ENCODE data around the gene SNX30. TPM values are rescaled to one million over a fixed set of nuclear protein-coding genes. Genes with fewer than 3 reads are reported as not detected.

The SNX30 gene
- total RNA-seq, 4 donors from 2014 or later: 7.1 to 10.5 (median 8.9) TPM

DNA sequence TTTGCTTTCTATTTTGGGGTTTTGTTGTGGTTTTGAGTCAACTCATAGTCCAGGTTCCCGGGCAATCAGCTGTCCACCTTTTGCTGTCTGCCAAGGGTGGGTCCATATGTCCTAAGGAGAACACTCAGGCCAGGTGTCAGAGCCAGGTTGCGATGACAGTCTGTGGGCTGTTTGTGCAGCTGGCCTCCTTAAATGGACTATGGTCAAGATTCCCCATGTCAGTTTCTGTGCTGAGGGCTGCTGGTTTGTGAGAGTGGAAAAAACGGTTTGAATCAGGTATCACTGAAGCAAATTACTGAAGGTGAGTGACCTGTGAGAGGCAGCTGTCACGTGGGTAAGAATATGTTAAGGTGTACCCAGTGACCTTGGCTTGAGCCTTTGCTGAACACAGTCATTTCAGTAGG is 33.0 kb downstream of the SNX30 start:
- H3K27me3 ChIP-seq: no peaks in the 10 kb centered on the region
- intact Hi-C loops (cut with DNase I): no loop called here
- H3K9me3 ChIP-seq: no peaks in the 10 kb centered on the region
- no peak overlapping the region for H3K27ac ChIP-seq (replicated peaks in 1 of 4)
- peaks cover 12 to 36% (median 18%) of the 10 kb centered on the region in 4 donors for H3K4me1 ChIP-seq
- 74% methylated on average over 4 of the region's 4 CpGs for WGBS
- H3K4me3 ChIP-seq: no peak overlapping the region
- no peak for DNase-seq (ENCODE audit: extremely low spot score)
- TF ChIP-seq, protein P1, sequence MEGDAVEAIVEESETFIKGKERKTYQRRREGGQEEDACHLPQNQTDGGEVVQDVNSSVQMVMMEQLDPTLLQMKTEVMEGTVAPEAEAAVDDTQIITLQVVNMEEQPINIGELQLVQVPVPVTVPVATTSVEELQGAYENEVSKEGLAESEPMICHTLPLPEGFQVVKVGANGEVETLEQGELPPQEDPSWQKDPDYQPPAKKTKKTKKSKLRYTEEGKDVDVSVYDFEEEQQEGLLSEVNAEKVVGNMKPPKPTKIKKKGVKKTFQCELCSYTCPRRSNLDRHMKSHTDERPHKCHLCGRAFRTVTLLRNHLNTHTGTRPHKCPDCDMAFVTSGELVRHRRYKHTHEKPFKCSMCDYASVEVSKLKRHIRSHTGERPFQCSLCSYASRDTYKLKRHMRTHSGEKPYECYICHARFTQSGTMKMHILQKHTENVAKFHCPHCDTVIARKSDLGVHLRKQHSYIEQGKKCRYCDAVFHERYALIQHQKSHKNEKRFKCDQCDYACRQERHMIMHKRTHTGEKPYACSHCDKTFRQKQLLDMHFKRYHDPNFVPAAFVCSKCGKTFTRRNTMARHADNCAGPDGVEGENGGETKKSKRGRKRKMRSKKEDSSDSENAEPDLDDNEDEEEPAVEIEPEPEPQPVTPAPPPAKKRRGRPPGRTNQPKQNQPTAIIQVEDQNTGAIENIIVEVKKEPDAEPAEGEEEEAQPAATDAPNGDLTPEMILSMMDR (IDR thresholded peaks at IDR 0.05): no peak
- no peak for TF ChIP-seq EP300 (IDR thresholded peaks at IDR 0.05)
- no peak for TF ChIP-seq POLR2A (IDR thresholded peaks at IDR 0.05; ENCODE audit: low read depth)
- TF ChIP-seq POLR2AphosphoS5 (IDR thresholded peaks at IDR 0.05): no peak
- H3K36me3 ChIP-seq: no peaks in the 10 kb centered on the region

DNA sequence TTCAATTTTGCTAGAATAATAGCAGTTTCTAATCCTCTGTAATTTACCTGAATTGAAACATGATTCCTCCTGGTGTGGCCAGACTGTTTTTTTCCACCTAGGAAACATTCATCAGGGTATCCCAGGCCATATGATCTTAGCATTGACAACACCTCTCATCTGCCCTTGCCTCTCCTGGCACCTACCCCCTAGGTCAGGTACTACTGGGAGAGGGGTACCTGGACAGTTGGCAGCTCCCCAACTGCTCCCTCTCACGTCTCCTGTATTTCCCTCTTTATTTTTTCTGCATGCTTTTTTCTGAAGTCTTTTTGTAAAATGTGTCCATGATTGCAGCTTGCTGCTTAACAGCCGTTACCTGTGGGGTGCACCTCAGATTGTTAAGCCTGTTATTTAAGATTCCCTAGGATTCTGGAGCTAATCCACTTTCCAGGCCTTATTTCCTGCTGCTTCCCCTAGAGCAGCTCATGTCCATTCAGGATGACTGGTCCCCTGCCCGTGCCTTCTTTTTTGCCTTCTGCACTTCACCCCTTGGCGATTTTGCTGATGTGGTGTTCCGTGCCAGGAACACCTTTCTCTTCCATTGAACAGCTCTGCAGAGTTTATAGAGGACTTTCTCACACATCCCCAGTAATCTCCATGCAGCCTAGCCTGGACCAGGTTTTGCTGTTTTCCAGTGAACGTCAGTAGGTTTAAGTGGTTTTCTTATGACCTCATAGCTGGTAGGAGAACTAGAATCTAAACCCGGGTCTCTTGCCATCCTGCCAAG is 33.6 kb downstream of the SNX30 start:
- H3K36me3 ChIP-seq: no peaks in the 10 kb centered on the region
- TF ChIP-seq, protein P1 (IDR thresholded peaks at IDR 0.05): no peak
- TF ChIP-seq EP300 (IDR thresholded peaks at IDR 0.05) (no peak), POLR2AphosphoS5 (IDR thresholded peaks at IDR 0.05) (no peak), POLR2A (IDR thresholded peaks at IDR 0.05; ENCODE audit: low read depth) (no peak)
- H3K4me1 ChIP-seq: peaks cover 12 to 43% (median 24%) of the 10 kb centered on the region in 4 donors
- H3K4me3 ChIP-seq: no peak overlapping the region
- H3K9me3 ChIP-seq: no peaks in the 10 kb centered on the region
- intact Hi-C loops (cut with DNase I): no loop called here
- H3K27ac ChIP-seq (replicated peaks in 1 of 4): no peak overlapping the region
- 37% methylated on average over 7 of the region's 7 CpGs for WGBS
- DNase-seq (ENCODE audit: extremely low spot score): no peak
- no peaks in the 10 kb centered on the region for H3K27me3 ChIP-seq

DNA sequence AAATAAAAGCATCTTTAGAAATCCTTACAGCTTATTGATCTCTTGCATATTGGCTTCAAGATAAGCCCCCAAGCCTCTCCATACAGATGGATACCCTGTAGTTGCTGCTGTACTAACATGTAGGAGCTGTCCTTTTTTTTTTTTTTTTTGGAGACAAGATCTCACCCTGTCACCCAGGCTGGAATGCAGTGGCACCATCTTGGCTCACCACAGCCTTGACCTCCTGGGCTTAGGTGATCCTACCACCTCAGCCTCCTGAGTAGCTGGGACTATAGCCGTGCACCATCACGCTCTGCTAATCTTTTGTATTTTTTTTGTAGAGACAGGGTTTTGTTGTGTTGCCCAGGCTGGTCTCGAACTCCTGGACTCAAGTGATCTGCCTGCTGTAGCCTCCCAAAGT is 35.4 kb downstream of the SNX30 start:
- no peak for DNase-seq (ENCODE audit: extremely low spot score)
- Histone ChIP-seq H3K27me3 (no peaks in the 10 kb centered on the region), H3K27ac (replicated peaks in 1 of 4) (no peak overlapping the region), H3K4me3 (no peak overlapping the region), H3K9me3 (no peaks in the 10 kb centered on the region), H3K4me1 (peaks cover 11 to 49% (median 36%) of the 10 kb centered on the region in 4 donors), H3K36me3 (no peaks in the 10 kb centered on the region)
- intact Hi-C loops (cut with DNase I): no loop called here
- 98% methylated on average over 3 of the region's 3 CpGs for WGBS
- TF ChIP-seq, protein P1 (IDR thresholded peaks at IDR 0.05): no peak
- TF ChIP-seq POLR2AphosphoS5 (IDR thresholded peaks at IDR 0.05): no peak
- no peak for TF ChIP-seq EP300 (IDR thresholded peaks at IDR 0.05)
- TF ChIP-seq POLR2A (IDR thresholded peaks at IDR 0.05; ENCODE audit: low read depth): no peak

DNA sequence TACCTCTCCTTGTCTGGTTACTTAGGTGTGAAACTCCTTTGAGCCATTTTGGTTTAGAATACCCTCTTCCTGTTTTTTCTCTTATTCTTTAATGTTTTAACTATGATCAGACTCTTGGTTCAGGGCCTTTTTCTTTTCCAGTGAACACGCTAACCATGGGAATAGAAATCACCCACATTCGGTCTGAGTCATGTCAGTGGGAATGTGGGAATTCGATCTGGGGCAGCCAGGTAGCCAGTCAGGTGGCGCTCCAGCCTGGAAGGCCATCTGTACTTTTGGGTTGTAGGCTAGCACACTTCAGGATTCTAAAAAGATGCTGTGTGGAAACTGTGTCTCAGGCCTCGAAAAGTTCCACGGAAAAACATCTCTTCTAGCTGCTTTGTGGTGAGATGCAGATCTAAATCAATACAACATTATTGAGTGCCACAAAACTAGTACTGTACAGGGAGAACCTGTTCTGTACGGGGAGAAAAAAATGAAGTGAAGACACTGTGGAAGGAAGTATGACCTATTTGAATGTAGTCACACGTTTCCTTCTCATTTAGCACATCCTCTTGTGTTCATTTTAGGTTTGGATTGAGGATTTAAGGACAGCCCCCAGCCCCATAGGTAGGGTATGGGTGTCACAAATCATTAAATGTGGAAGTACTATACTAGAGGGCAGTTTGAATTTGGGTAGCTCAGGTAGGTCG is 36.4 kb downstream of the SNX30 start:
- TF ChIP-seq POLR2A (IDR thresholded peaks at IDR 0.05; ENCODE audit: low read depth) (no peak), EP300 (IDR thresholded peaks at IDR 0.05) (no peak), POLR2AphosphoS5 (IDR thresholded peaks at IDR 0.05) (no peak)
- TF ChIP-seq, protein P1 (IDR thresholded peaks at IDR 0.05): no peak
- intact Hi-C loops (cut with DNase I): no loop called here
- Histone ChIP-seq H3K36me3 (no peaks in the 10 kb centered on the region), H3K27me3 (no peaks in the 10 kb centered on the region), H3K9me3 (no peaks in the 10 kb centered on the region), H3K27ac (replicated peaks in 1 of 4) (no peak overlapping the region), H3K4me3 (no peak overlapping the region), H3K4me1 (peaks cover 8 to 45% (median 36%) of the 10 kb centered on the region in 4 donors)
- DNase-seq (ENCODE audit: extremely low spot score): no peak
- 86% methylated on average over 9 of the region's 9 CpGs for WGBS
